Limb (tissue), 2 donors: Measurements from ENCODE around the gene FOXS1.

ENCODE experiments used
- DNase-seq, 2 donors: peaks; one replicate each; pipeline ENCODE4 v3.0.0-alpha.2; 2016; ENCODE audit errors: extremely low spot score in 2 of 2

The FOXS1 gene

DNA sequence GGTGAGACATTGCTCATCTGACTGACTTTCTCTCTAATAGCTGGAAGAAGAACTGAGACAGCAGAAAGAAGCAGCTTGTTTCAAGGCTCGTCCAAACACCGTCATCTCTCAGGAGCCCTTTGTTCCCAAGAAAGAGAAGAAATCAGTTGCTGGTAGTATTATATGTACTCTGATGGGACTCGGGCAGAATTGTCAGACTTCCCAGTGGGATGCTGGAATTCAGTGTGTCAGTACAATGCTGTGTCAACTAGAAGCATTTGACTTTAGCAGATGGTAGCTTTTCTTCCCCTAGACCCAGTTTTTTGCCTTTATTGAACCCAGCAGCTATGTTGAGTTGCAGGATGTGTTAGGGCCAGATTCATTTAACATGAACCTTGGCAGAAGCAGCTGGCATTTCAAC is 48.0 kb downstream of the FOXS1 start:
- DNase-seq, result no peak
